22Rv1 (cell line): ENCODE results near the gene R3HCC1L.
"Not testable (repeated sequence)": the region's sequence is repeated elsewhere in the genome, so short reads cannot be mapped to it uniquely, and the experiment has no call there.

Source experiments
- ZFX ChIP-seq: fragments of 450-650 bp; IDR thresholded peaks from 2 replicates; pipeline ENCODE4 v1.6.1; 2017; ENCODE audit warnings: antibody characterized with exemption, borderline replicate concordance
- TF ChIP-seq, protein P1 (sequence below): fragments of 450-650 bp; IDR thresholded peaks from 2 replicates; pipeline ENCODE4 v1.5.1; 2017; ENCODE audit warnings: mild to moderate bottlenecking

- TF ChIP-seq, protein P1, sequence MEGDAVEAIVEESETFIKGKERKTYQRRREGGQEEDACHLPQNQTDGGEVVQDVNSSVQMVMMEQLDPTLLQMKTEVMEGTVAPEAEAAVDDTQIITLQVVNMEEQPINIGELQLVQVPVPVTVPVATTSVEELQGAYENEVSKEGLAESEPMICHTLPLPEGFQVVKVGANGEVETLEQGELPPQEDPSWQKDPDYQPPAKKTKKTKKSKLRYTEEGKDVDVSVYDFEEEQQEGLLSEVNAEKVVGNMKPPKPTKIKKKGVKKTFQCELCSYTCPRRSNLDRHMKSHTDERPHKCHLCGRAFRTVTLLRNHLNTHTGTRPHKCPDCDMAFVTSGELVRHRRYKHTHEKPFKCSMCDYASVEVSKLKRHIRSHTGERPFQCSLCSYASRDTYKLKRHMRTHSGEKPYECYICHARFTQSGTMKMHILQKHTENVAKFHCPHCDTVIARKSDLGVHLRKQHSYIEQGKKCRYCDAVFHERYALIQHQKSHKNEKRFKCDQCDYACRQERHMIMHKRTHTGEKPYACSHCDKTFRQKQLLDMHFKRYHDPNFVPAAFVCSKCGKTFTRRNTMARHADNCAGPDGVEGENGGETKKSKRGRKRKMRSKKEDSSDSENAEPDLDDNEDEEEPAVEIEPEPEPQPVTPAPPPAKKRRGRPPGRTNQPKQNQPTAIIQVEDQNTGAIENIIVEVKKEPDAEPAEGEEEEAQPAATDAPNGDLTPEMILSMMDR = not testable (repeated sequence)
- not testable (repeated sequence) for TF ChIP-seq ZFX
These were observed 93.8 kb downstream of the R3HCC1L start for GRCh38 chr10:98228266-98228665.
